Activated T-cell treated with anti-CD3 and anti-CD28 coated beads, Interleukin-2, amount 50 U/mL, for 24 hours (primary cell): ENCODE measurements around the gene PRAMEF1.
"Not testable (repeated sequence)": the region's sequence is repeated elsewhere in the genome, so short reads cannot be mapped to it uniquely, and the experiment has no call there.

Experiments used
- DNase-seq: peaks from one replicate; pipeline ENCODE4 v3.0.0-alpha.2; 2020
- H3K27ac Mint-ChIP-seq: 2 replicates; pipeline ENCODE4 v1.8.0; 2020; ENCODE audit warnings: mild to moderate bottlenecking, mixed read lengths
- H3K27me3 Mint-ChIP-seq: 2 replicates; pipeline ENCODE4 v1.8.0; 2020; ENCODE audit warnings: mixed read lengths
- H3K36me3 Mint-ChIP-seq: 2 replicates; pipeline ENCODE4 v1.8.0; 2020; ENCODE audit warnings: low read depth, mixed read lengths
- H3K4me1 Mint-ChIP-seq: 2 replicates; pipeline ENCODE4 v1.8.0; 2020; ENCODE audit warnings: low read depth, mixed read lengths
- H3K4me3 Mint-ChIP-seq: 2 replicates; pipeline ENCODE4 v1.8.0; 2020; ENCODE audit warnings: mild to moderate bottlenecking, moderate library complexity, mixed read lengths
- H3K9me3 Mint-ChIP-seq: 2 replicates; pipeline ENCODE4 v1.8.0; 2020; ENCODE audit warnings: mixed read lengths

PRAMEF1 gene

DNA sequence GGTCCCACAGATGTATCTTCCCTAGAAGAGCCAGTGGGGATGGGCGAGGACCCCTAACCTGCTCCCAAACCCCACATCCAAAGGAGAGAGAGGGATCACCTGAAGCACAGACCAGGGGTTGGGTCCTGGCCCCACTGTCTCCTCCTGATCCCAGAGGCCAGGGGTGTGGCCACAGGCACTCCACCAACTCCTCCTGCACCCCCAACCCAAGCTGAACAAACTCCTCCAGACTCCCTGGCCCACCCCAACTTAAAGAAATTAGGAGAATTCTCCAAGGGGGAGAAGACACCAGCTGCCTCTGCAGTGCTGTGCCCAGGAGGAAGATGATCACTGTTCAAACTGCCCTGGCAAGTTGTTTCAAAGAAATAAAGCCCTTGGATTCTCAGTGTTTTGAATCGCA lies 22.2 kb upstream of the PRAMEF1 start:
- H3K4me3 Mint-ChIP-seq = no peak overlapping the region
- H3K9me3 Mint-ChIP-seq = no peaks in the 10 kb centered on the region
- peaks cover 48% of the 10 kb centered on the region for H3K27me3 Mint-ChIP-seq
- no peaks in the 10 kb centered on the region for H3K4me1 Mint-ChIP-seq
- no peaks in the 10 kb centered on the region for H3K36me3 Mint-ChIP-seq
- DNase-seq = no peak
- no peak overlapping the region for H3K27ac Mint-ChIP-seq

DNA sequence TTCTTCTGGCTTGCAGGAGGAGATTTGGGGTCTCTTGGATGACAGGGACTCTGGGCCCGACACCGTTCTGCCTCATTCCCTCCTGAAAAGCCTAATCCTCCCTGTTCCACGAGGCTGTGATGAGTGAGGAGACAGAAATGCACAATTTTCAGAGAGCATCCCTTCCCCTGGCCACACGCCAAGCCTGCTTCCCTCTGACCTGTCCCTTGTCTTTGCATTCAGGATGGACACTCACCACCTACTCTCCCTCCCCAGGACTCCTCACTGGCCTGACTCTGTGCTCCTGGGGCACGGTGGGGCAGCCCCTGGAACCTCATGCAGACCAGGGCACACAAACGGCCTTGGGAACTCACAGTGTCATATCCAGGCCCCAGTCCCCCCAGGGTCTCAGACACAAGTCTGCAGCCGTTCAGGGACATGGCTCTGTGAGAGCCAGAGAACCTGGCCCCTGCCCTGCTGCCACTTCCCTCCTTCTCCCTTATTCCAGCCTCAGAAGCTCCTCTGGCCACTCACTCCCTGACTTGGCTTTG lies 21.2 kb upstream of the PRAMEF1 start:
- Mint-ChIP-seq H3K4me1 (no peaks in the 10 kb centered on the region), H3K27ac (no peak overlapping the region), H3K36me3 (no peaks in the 10 kb centered on the region), H3K4me3 (no peak overlapping the region), H3K27me3 (peaks cover 48% of the 10 kb centered on the region), H3K9me3 (no peaks in the 10 kb centered on the region)
- DNase-seq = no peak

DNA sequence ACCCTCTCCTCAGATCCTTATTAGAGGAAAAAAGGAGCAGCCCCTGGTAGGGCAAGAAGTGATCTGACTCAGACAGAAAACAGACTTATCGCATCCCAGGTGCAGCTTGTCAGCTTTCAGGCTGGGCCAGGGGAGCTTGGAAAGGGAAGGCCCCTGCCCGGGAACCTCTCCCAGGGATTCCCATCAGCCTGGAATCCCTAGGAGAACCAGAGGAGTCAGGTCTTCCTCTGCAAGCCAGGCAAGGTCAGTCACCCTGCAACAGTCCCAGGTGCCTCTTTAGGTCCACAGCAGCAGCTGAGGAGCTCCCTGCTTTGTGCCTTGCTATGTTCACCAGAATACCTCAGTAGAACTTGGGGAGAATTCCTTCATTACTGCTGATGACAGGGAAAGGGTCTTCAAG lies 20.6 kb upstream of the PRAMEF1 start:
- no peak overlapping the region for H3K27ac Mint-ChIP-seq
- no peak for DNase-seq
- no peaks in the 10 kb centered on the region for H3K9me3 Mint-ChIP-seq
- H3K4me3 Mint-ChIP-seq = no peak overlapping the region
- peaks cover 46% of the 10 kb centered on the region for H3K27me3 Mint-ChIP-seq
- no peaks in the 10 kb centered on the region for H3K36me3 Mint-ChIP-seq
- no peaks in the 10 kb centered on the region for H3K4me1 Mint-ChIP-seq

DNA sequence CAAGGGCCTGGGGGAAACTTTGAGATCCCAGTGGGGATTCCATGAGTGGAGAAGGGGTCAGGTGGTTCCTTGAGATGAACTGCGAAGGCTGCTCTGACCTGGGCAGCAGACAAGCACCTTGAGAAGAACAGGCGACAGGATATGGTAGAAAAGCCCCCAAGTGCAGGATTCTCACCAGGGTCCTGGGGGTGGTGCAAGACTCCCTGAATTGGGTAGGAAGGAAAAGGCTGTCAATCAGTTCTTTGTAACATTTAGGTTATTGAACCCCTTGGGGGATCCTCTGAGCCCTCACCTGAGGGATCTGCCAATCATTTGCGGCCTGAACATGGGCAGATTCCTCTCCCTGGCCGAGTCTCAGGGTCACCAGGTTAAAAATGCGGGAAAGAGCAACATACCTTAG lies 20.0 kb upstream of the PRAMEF1 start:
- H3K27me3 Mint-ChIP-seq = peaks cover 50% of the 10 kb centered on the region
- H3K9me3 Mint-ChIP-seq = no peaks in the 10 kb centered on the region
- H3K4me1 Mint-ChIP-seq = no peaks in the 10 kb centered on the region
- no peaks in the 10 kb centered on the region for H3K36me3 Mint-ChIP-seq
- H3K4me3 Mint-ChIP-seq = no peak overlapping the region
- no peak for DNase-seq
- no peak overlapping the region for H3K27ac Mint-ChIP-seq

DNA sequence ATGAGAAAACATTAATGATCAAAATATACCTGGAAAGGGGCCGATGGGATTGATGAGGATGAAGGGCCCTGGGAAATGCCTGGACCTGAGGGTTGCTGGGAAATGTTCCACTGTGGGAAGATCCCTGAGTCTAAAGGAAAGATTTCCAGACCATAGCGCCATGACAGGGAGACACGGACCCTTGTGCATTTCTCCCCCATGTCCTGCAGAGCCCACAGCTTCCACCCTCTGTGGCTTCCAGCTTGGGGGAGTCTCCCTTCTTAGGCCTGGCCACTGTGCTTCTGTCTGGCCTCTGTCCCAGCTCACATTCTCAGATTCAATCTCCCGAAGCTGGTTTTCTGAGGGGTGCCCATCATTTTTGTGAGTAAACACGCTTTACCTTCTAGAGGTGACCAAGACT lies 18.7 kb upstream of the PRAMEF1 start:
- Mint-ChIP-seq H3K36me3 (no peaks in the 10 kb centered on the region), H3K4me3 (no peak overlapping the region), H3K27ac (no peak overlapping the region), H3K27me3 (peaks cover 46% of the 10 kb centered on the region), H3K9me3 (no peaks in the 10 kb centered on the region), H3K4me1 (no peaks in the 10 kb centered on the region)
- no peak for DNase-seq

DNA sequence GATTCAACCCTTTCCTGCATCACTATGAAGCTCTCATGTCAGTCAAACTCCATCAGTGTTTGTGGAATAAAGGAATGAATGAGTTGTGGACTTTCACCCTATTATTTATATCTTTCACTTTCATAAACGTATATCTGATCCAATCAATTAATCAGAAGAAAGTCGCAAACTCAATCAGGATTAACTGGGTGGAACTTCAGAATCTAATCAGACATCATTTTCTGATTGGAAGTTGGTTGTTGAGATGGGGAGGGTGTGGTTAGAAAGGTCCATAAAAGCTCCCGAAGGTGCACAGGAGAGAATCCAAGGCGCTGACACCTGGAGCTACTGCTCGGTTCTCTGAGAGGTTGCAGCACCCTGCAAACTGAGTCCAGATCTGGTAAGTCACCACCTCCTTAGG lies 17.8 kb upstream of the PRAMEF1 start, which contains the start of gene PRAMEF12:
PRAMEF12 (plus strand) TSS at position 301 of the 400 bp plus-strand sequence. CDS start 1,130 bp downstream, outside the sequence.
- H3K27me3 Mint-ChIP-seq = peaks cover 46% of the 10 kb centered on the region
- no peak within 1 kb of the TSS for H3K4me3 Mint-ChIP-seq
- no peak for DNase-seq
- H3K4me1 Mint-ChIP-seq = no peaks in the 10 kb centered on the region
- H3K36me3 Mint-ChIP-seq = no peaks in the 10 kb centered on the region
- no peaks in the 10 kb centered on the region for H3K9me3 Mint-ChIP-seq
- H3K27ac Mint-ChIP-seq = no peak within 1 kb of the TSS

DNA sequence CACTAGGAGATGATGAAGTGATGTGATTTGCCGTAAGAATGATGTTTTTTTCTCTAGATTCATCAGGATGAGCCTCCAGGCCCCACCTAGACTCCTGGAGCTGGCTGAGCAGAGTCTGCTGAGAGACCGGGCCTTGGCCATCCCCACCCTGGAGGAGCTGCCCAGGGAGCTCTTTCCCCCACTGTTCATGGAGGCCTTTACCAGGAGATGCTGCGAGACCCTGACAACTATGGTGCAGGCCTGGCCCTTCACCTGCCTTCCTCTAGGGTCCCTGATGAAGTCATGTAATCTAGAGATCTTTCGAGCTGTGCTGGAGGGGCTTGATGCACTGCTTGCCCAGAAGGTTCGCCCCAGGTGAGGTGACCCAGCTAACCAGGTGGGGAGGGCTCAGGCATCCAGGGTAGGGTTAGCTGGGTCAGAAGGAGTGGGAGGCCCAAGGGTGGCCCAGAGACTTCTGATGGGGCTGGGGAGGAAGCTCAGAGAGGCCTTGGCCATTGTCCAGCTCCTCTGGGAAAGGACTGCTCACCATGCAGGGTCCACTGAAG lies 16.3 kb upstream of the PRAMEF1 start:
- Mint-ChIP-seq H3K9me3 (no peaks in the 10 kb centered on the region), H3K27ac (no peak overlapping the region), H3K4me3 (no peak overlapping the region), H3K27me3 (peaks cover 42% of the 10 kb centered on the region), H3K4me1 (no peaks in the 10 kb centered on the region), H3K36me3 (no peaks in the 10 kb centered on the region)
- DNase-seq = no peak

DNA sequence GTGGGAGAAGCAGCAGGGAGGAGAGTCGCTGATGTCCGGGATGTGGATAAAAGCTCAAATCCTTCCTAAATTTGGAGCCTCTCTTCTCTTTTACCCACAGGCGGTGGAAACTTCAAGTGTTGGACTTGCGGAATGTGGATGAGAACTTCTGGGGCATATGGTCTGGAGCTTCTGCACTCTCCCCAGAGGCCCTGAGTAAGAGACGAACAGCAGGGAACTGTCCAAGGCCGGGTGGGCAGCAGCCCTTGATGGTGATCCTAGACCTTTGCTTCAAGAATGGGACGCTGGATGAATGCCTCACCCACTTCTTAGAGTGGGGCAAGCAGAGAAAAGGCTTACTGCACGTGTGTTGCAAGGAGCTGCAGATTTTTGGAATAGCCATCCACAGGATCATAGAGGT lies 15.8 kb upstream of the PRAMEF1 start:
- no peak overlapping the region for H3K27ac Mint-ChIP-seq
- H3K9me3 Mint-ChIP-seq = no peaks in the 10 kb centered on the region
- peaks cover 36% of the 10 kb centered on the region for H3K27me3 Mint-ChIP-seq
- no peaks in the 10 kb centered on the region for H3K36me3 Mint-ChIP-seq
- DNase-seq = no peak
- no peak overlapping the region for H3K4me3 Mint-ChIP-seq
- no peaks in the 10 kb centered on the region for H3K4me1 Mint-ChIP-seq

DNA sequence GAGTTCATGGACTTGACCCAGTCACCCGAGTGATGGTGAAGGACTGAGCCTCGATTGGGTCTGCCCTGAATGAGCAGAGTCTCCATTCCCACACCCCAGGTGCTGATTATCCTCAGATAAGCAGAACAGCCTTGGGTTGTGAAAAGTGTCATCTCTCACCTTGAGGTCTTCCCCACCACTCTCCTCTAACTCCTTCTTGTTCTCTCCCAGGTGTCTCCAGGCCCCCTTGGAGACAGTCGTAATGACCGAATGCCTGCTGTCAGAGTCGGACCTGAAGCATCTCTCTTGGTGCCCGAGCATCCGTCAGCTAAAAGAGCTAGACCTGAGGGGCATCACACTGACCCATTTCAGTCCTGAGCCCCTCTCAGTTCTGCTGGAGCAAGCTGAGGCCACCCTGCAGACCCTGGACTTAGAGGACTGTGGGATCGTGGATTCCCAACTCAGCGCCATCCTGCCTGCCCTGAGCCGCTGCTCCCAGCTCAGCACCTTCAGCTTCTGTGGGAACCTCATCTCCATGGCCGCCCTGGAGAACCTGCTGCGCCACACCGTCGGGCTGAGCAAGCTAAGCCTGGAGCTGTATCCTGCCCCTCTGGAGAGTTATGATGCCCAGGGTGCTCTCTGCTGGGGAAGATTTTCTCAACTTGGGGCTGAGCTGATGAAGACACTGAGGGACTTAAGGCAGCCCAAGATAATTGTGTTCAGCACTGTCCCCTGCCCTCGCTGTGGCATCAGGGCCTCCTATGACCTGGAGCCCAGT lies 14.2 kb upstream of the PRAMEF1 start:
- H3K36me3 Mint-ChIP-seq = no peaks in the 10 kb centered on the region
- no peak for DNase-seq
- H3K27me3 Mint-ChIP-seq = peaks cover 25% of the 10 kb centered on the region
- no peak overlapping the region for H3K27ac Mint-ChIP-seq
- H3K4me3 Mint-ChIP-seq = no peak overlapping the region
- H3K9me3 Mint-ChIP-seq = no peaks in the 10 kb centered on the region
- no peaks in the 10 kb centered on the region for H3K4me1 Mint-ChIP-seq

DNA sequence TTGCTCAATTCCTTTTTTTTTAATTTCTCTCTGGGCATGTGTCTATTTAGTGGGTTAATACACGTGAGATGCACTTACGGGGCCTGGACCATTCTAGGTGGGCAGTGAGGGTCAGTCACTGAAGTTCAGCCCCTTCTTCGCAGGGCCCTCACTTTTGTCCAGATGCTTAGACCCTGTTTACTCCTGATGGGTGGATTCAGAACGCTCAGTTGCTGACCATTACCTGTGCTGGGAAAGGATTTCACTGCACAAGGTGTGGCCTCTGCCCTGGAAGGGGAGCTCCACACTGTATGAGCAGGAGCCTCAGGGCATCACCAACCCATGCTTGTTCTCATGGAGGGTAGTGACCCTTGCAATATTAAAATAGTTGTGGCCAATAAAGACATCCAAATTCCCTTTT lies 13.1 kb upstream of the PRAMEF1 start:
- Mint-ChIP-seq H3K9me3 (no peaks in the 10 kb centered on the region), H3K27ac (no peak overlapping the region), H3K4me1 (no peaks in the 10 kb centered on the region), H3K27me3 (peaks cover 21% of the 10 kb centered on the region), H3K4me3 (no peak overlapping the region), H3K36me3 (no peaks in the 10 kb centered on the region)
- no peak for DNase-seq

DNA sequence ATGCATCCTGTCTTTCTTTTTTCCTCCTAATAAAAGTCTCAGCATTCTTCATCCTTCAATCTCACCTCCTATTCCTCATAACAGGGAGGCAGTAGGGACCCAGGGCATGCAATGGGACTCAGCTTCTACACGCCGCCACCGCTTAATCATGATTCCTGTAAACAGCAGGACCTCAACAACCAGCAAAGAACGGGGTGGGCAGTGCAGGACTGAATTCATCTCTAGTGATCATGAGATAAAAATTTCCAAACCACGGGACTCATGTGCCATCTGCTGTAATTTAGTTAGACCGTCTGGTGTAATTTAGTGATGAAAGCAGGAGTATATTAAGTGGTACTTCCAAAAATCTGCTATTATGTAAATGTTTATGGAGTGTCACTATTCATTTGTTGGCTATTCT lies 12.3 kb upstream of the PRAMEF1 start:
- no peak for DNase-seq
- H3K36me3 Mint-ChIP-seq = no peaks in the 10 kb centered on the region
- H3K4me3 Mint-ChIP-seq = no peak overlapping the region
- H3K27me3 Mint-ChIP-seq = peaks cover 20% of the 10 kb centered on the region
- H3K4me1 Mint-ChIP-seq = no peaks in the 10 kb centered on the region
- no peak overlapping the region for H3K27ac Mint-ChIP-seq
- peaks cover 5% of the 10 kb centered on the region for H3K9me3 Mint-ChIP-seq

DNA sequence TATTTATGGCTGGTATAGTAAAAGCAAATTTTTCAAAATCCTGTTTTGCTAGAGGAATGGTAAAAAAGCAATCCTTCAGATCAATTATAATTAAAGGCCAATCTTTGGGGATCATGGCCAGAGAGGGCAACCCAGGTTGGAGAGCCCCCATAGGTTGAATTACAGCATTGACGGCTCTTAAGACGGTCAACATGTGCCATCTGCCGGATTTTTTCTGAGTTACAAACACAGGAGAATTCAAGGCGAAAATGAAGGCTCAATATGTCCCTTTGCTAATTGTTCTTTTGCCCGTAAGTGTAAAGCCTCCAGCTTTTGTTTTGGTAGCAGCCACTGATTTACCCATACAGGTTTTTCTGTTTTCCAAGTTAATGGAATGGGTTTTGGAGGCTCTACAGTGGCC lies 9.7 kb upstream of the PRAMEF1 start:
- H3K27me3 Mint-ChIP-seq = peaks cover 15% of the 10 kb centered on the region
- DNase-seq, H3K4me1 Mint-ChIP-seq, H3K4me3 Mint-ChIP-seq, H3K36me3 Mint-ChIP-seq, H3K27ac Mint-ChIP-seq: not testable (repeated sequence)
- H3K9me3 Mint-ChIP-seq = peaks cover 17% of the 10 kb centered on the region

DNA sequence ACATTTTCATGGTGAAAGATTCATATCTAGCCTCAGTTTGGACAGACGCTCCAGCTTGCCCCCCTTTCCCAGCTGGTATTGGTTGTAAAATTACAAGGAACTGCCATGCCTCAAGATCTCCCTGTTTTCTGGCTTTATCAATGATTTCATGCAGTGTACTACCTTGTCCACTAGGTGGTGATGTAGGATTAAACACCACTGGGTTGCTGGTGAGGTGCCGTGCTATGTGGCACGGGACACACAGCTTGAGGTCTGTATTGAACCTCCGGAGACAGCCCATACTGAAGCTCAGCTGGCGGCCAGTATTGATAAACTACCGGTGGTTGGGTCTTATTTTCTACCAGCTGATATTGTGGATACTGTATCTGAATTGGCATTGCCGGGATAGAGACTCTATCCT lies 7.4 kb upstream of the PRAMEF1 start:
- peaks cover 17% of the 10 kb centered on the region for H3K9me3 Mint-ChIP-seq
- H3K36me3 Mint-ChIP-seq = not testable (repeated sequence)

DNA sequence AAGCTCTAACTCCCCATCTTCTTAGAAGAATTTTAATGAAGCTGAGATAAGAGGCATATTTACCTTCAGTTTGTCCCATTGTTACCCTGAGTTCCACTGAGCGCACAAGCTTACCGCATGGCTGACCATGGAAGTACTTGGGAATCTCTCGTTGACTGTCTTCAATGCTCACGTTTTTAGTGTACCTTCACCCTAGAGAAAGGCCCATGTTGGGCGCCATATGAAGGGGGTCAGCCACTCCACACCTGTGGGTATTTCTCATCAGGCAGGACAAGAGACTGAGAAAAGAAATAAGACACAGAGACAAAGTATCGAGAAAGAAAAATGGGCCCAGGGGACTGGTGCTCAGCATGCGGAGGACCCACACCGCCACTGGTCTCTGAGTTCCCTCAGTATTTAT lies 6.5 kb upstream of the PRAMEF1 start:
- not testable (repeated sequence) for H3K36me3 Mint-ChIP-seq, H3K27ac Mint-ChIP-seq, DNase-seq, H3K27me3 Mint-ChIP-seq, H3K4me3 Mint-ChIP-seq, H3K4me1 Mint-ChIP-seq
- peaks cover 17% of the 10 kb centered on the region for H3K9me3 Mint-ChIP-seq

More for the DNA sequence above, 7.4 kb upstream of the PRAMEF1 start:
- not testable (repeated sequence) for H3K27me3 Mint-ChIP-seq, H3K4me3 Mint-ChIP-seq, DNase-seq, H3K27ac Mint-ChIP-seq, H3K4me1 Mint-ChIP-seq

DNA sequence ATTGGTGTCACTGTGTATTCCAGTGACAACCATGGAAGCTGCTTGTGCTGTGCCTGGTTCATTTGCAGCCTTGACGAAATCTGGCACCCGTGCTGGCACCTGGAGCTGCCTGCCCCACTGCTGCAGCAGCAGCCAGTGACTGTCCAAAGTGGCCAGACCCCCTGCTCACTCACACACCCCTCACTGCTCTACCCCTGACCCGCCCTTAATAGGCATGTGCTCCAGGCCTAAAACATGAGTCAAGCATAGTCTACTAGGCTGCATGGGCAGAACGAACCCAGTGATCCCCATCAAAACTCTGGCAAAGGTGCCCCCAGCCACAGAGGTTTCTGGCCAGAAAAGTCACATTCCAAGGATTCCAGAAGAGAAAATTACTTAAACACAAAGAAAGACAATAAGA lies 7.7 kb downstream of the PRAMEF1 start:
- H3K4me3 Mint-ChIP-seq = no peak overlapping the region
- peaks cover 14% of the 10 kb centered on the region for H3K27me3 Mint-ChIP-seq
- H3K36me3 Mint-ChIP-seq = no peaks in the 10 kb centered on the region
- DNase-seq = no peak
- H3K4me1 Mint-ChIP-seq = no peaks in the 10 kb centered on the region
- H3K27ac Mint-ChIP-seq = no peak overlapping the region
- no peaks in the 10 kb centered on the region for H3K9me3 Mint-ChIP-seq
